Uterus (tissue), 4 donors: ENCODE results near the gene VAT1L. TPM values are rescaled to one million over a fixed set of nuclear protein-coding genes. Genes with fewer than 3 reads are reported as not detected.

Experiments used
- DNase-seq, 2 donors: peaks; one replicate each; pipeline ENCODE4 v3.0.0-alpha.2; 2019 to 2020
- H3K27ac ChIP-seq, 2 donors: fragments of 200-600 bp; sonication (generic); 1 replicate in 1 of 2; 2 replicates in 1 of 2; pipeline ENCODE4 v1.5.1; 2016 to 2018
- H3K27me3 ChIP-seq, 2 donors: fragments of 200-600 bp; sonication (generic); one replicate each; pipeline ENCODE4 v1.5.1; 2018 to 2019; ENCODE audit warnings: control low read depth in 1 of 2
- H3K36me3 ChIP-seq, 2 donors: fragments of 200-600 bp; sonication (generic); one replicate each; pipeline ENCODE4 v1.5.1; 2019; ENCODE audit warnings: control low read depth in 1 of 2
- H3K4me1 ChIP-seq, 2 donors: fragments of 200-600 bp; sonication (generic); one replicate each; pipeline ENCODE4 v1.5.1; 2018 to 2019; ENCODE audit warnings: control low read depth in 1 of 2
- H3K4me3 ChIP-seq, 2 donors: fragments of 200-600 bp; sonication (generic); 1 replicate in 1 of 2; 2 replicates in 1 of 2; pipeline ENCODE4 v1.5.1; 2018 to 2019; ENCODE audit warnings: mild to moderate bottlenecking in 1 of 2
- H3K9me3 ChIP-seq, 2 donors: fragments of 200-600 bp; sonication (generic); one replicate each; pipeline ENCODE4 v1.5.1; 2019; ENCODE audit warnings: control low read depth in 1 of 2
- POLR2A ChIP-seq, 2 donors: fragments of 450-650 bp; IDR thresholded peaks; one replicate each; pipeline ENCODE4 v1.6.1; 2016; ENCODE audit warnings: antibody characterized with exemption in 2 of 2, mild to moderate bottlenecking in 1 of 2, moderate library complexity in 1 of 2
- intact Hi-C: fragments of 100-400 bp; cut with DNase I; formaldehyde crosslinking; loops from one replicate; pipeline ENCODE4 v1.15.1; 2023; ENCODE audit warnings: low total_unique reads
- total RNA-seq, 4 donors: library from RNA; depleted of rRNA in 3 of 4; stranded (reverse); fragments of >200 nt in 3 of 4; gene quantifications; one replicate each; pipeline versions ENCODE4 v1.1.0 to v1.2.4, GENCODE V29; 2014 to 2023
- TF ChIP-seq, protein P1 (sequence below), 4 experiments: fragments of 200-600 bp in 2 of 4; fragments of 450-650 bp in 2 of 4; sonication (generic) in 2 of 4; IDR thresholded peaks; one replicate each; pipeline ENCODE4 v1.5.1; 2016 to 2019; ENCODE audit warnings: antibody characterized with exemption in 4 of 4, mild to moderate bottlenecking in 2 of 4, moderate library complexity in 1 of 4
- donor health status: DM: yes; HTN: yes; CAD: no.

The VAT1L gene
- total RNA-seq, 4 donors from 2014 or later: 0.29 to 3.8 (median 1.7) TPM

DNA sequence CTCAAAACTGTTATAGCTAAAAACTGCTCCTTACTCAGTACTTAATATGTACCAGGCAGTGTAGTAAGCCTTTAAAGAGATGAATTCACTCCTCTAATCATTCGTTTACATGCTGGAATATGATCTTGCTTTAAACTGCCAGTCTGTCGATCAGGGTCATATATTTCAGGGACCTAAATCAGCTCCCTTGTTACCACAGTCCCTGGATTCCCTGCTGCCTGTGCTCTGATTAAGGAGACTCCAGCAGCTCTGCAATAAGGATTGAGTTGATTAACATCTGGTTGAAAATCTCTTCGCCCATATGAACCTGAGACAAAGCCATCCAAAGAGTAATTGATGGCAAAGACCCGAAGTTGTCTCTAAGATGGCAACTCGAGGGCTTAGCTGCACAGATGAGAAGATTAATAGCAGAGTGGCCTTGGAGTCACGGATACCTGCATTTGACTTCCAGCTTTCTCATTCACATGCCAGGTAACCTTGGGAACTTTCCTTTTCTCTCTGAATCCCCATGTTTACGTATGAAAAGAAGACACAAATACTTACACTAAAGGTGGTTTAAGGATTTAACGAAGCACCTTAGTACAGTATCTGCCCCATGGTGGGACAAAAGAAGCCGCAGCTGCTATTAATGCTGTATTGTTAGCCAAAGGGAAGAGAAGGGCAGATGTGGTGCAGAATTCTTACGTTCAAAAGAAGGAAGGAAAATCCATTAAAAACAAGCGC lies 68.2 kb downstream of the VAT1L start:
- no peak for TF ChIP-seq POLR2A (IDR thresholded peaks at IDR 0.05)
- TF ChIP-seq, protein P1, sequence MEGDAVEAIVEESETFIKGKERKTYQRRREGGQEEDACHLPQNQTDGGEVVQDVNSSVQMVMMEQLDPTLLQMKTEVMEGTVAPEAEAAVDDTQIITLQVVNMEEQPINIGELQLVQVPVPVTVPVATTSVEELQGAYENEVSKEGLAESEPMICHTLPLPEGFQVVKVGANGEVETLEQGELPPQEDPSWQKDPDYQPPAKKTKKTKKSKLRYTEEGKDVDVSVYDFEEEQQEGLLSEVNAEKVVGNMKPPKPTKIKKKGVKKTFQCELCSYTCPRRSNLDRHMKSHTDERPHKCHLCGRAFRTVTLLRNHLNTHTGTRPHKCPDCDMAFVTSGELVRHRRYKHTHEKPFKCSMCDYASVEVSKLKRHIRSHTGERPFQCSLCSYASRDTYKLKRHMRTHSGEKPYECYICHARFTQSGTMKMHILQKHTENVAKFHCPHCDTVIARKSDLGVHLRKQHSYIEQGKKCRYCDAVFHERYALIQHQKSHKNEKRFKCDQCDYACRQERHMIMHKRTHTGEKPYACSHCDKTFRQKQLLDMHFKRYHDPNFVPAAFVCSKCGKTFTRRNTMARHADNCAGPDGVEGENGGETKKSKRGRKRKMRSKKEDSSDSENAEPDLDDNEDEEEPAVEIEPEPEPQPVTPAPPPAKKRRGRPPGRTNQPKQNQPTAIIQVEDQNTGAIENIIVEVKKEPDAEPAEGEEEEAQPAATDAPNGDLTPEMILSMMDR (IDR thresholded peaks at IDR 0.05): no peak
- Histone ChIP-seq H3K27ac (no peak overlapping the region), H3K4me3 (no peak overlapping the region), H3K4me1 (no peaks in the 10 kb centered on the region), H3K9me3 (no peaks in the 10 kb centered on the region), H3K36me3 (no peaks in the 10 kb centered on the region), H3K27me3 (no peaks in the 10 kb centered on the region)
- no peak for DNase-seq
- intact Hi-C loops: no loop called here

DNA sequence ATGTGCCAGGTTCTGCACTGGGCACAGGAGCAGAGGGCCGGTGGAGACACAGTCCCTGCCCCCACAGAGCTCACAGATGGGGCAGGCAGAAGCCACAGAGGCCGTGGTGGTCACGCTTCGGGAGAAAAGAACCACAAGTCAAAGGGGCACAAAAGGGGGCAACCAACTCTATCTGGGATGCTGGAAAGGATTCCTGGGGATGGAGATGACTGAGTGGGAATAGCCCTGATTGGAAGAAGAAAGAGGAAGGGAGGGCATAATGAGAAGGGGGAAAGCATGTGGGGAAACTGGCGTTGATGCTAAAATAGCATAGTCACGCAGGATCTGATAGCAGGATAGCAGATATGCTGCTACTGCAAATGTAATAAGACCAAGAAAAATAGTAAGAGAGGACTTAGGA lies 69.7 kb downstream of the VAT1L start:
- TF ChIP-seq, protein P1 (IDR thresholded peaks at IDR 0.05): no peak
- TF ChIP-seq POLR2A (IDR thresholded peaks at IDR 0.05): no peak
- no peaks in the 10 kb centered on the region for H3K36me3 ChIP-seq
- no peak overlapping the region for H3K27ac ChIP-seq
- no peaks in the 10 kb centered on the region for H3K27me3 ChIP-seq
- intact Hi-C loops: no loop called here
- H3K4me3 ChIP-seq: no peak overlapping the region
- DNase-seq: no peak
- H3K4me1 ChIP-seq: no peaks in the 10 kb centered on the region
- H3K9me3 ChIP-seq: no peaks in the 10 kb centered on the region

DNA sequence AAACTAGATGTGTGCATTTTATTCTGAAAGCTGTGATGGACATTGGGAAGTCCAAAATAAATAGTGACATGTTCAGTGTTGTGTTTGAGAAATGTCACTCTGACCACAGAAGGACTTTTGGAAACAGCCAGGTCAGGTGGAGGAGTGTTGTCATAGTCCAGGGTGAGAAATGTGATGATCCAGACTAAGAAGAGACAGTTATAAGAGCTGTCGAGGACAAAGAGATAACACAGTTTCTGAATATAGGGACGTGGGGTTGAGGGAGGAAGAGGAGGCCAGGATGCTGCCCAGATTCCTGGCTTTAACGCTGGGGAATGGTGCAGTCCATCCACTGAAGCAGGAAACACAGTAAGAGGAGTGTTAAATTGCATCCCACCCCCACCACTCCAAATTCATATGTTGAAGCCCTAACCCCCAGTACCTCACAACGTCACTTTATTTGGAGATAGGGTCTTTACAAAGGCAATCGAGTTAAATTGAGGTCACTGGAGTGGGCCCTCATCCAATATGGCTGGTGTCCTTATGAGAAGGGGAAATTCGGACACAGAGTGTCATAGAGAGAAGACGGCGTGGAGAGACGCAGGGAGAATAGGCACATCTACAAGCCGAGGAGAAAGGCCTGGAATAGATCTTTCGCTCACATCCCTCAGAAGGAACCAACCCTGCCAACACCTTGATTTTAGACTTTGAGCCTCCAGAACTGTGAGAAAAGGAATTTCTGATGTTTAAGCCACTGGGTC lies 71.3 kb downstream of the VAT1L start:
- DNase-seq: no peak
- intact Hi-C loops: no loop called here
- H3K4me3 ChIP-seq: no peak overlapping the region
- H3K27ac ChIP-seq: no peak overlapping the region
- H3K36me3 ChIP-seq: no peaks in the 10 kb centered on the region
- H3K4me1 ChIP-seq: no peaks in the 10 kb centered on the region
- no peaks in the 10 kb centered on the region for H3K9me3 ChIP-seq
- no peak for TF ChIP-seq POLR2A (IDR thresholded peaks at IDR 0.05)
- TF ChIP-seq, protein P1 (IDR thresholded peaks at IDR 0.05): no peak
- H3K27me3 ChIP-seq: no peaks in the 10 kb centered on the region

DNA sequence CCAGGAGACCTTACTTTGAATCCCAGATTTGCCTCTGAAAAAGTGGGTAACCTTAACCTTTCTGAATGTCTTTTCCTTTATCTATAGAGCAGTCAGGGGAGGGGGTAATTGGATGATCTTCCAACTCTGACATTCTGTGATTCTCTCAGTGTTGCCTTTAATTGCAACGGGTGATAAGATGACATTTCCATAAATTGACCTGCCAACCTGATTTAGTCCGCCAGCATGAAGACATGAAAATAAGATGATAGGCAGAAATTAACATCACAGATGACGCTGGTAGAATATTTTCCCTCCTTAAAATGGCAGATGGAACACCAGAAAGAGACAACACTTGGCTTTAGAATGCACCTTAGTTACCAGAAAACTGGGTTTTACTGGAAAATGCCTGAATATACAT lies 72.6 kb downstream of the VAT1L start:
- no peaks in the 10 kb centered on the region for H3K4me1 ChIP-seq
- H3K9me3 ChIP-seq: no peaks in the 10 kb centered on the region
- no peak overlapping the region for H3K27ac ChIP-seq
- no peak for DNase-seq
- intact Hi-C loops: no loop called here
- no peaks in the 10 kb centered on the region for H3K36me3 ChIP-seq
- no peak for TF ChIP-seq POLR2A (IDR thresholded peaks at IDR 0.05)
- TF ChIP-seq, protein P1 (IDR thresholded peaks at IDR 0.05): no peak
- no peak overlapping the region for H3K4me3 ChIP-seq
- no peaks in the 10 kb centered on the region for H3K27me3 ChIP-seq

DNA sequence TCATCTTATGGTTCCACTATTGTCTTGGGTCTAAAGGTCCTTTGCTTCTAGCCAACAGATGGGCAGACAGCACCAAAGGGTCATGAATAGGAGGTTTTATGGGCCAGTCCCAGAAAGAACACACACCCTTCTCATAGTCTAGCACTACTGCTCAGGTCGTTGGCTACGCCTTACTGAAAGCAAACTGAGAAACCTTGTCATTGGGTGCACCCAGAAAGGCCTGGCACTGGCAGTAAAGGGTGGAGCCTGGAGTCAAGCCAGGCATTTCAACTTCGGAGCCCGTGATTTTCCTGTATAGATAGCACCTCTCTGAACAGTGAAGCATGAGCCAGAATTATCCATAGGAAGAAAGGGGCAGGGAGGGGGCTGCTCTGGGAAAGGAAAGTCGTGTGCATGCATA lies 74.9 kb downstream of the VAT1L start:
- no peak for DNase-seq
- intact Hi-C loops: no loop called here
- H3K36me3 ChIP-seq: no peaks in the 10 kb centered on the region
- no peak overlapping the region for H3K4me3 ChIP-seq
- no peak overlapping the region for H3K27ac ChIP-seq
- TF ChIP-seq, protein P1 (IDR thresholded peaks at IDR 0.05): no peak
- no peak for TF ChIP-seq POLR2A (IDR thresholded peaks at IDR 0.05)
- no peaks in the 10 kb centered on the region for H3K4me1 ChIP-seq
- no peaks in the 10 kb centered on the region for H3K27me3 ChIP-seq
- H3K9me3 ChIP-seq: no peaks in the 10 kb centered on the region
